Fibroblast of lung (primary cell): ENCODE measurements around the gene PDE6D.

Experiments
- CTCF ChIP-seq, 2 donors: IDR thresholded peaks in 1 of 2; conservative IDR thresholded peaks in 1 of 2; 1 replicate in 1 of 2; 2 replicates in 1 of 2; pipeline ENCODE4 v1.5.1; 2011 to 2012; ENCODE audit warnings: low read length in 2 of 2, control low read depth in 1 of 2, inconsistent platforms in 1 of 2, low read depth in 1 of 2, mild to moderate bottlenecking in 1 of 2
- EZH2 ChIP-seq: IDR thresholded peaks from 2 replicates; pipeline ENCODE4 v1.5.1; 2012; ENCODE audit warnings: low read length, control low read depth, mild to moderate bottlenecking; ENCODE audit errors: missing control alignments

DNA sequence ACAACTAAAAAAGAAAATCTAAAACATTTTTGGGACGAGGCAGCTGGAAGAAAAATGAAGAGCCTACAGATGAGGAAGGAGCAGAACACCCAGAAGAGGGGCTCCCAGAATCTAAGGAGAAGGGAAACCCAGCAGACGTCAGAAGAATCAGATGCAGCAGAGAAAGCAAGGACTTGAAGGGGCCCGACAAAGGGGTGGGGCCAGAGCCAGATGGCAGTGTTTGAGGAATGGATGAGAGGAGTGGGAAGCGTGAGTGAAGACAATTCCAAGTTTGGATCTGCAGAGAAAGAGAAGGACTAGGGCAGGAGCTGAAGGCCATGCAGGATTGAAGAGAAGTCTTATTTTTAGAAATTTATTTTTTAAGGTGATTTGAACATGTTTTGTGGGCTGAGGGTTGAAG lies 53.5 kb downstream of the PDE6D start:
- TF ChIP-seq CTCF (conservative IDR thresholded peaks at IDR 0.05 in 1 of 2, IDR thresholded peaks at IDR 0.05 in 1 of 2; ENCODE audit: low read depth in 1 of 2, low read length in 2 of 2) (no peak), EZH2 (no peak)
